ENCODE data around the gene NANOGP8. TPM values are rescaled to one million over a fixed set of nuclear protein-coding genes. Genes with fewer than 3 reads are reported as not detected.
"Not testable (repeated sequence)": the region's sequence is repeated elsewhere in the genome, so short reads cannot be mapped to it uniquely, and the experiment has no call there.

The NANOGP8 gene
- total RNA-seq, result 0.34 TPM in 1 of 2 replicates, not detected in the other
- long read RNA-seq, result 0 reads

- not testable (repeated sequence) for H3K36me3 Mint-ChIP-seq (ENCODE audit: low read depth); H3K27me3 Mint-ChIP-seq (ENCODE audit: low read depth); H3K9me3 Mint-ChIP-seq; H3K4me3 Mint-ChIP-seq; H3K4me1 Mint-ChIP-seq; DNase-seq (ENCODE audit: low read depth, low spot score)
- peak within 1 kb of the TSS; percentile 43 for H3K27ac Mint-ChIP-seq (ENCODE audit: unreplicated experiment)
Measured at GRCh38 chr15:35085176-35085919, at the start of gene NANOGP8. Gene NANOGP8 (minus strand): TSS chr15:35085295. CDS start chr15:35085110, 185 bp downstream.

GRCh38 chr15:35134299-35134698 lies 49.2 kb upstream of the NANOGP8 start:
- no peak for DNase-seq (ENCODE audit: low read depth, low spot score)
- Mint-ChIP-seq H3K9me3 (peaks cover 7% of the 10 kb centered on the region), H3K27ac (ENCODE audit: unreplicated experiment) (no peak overlapping the region), H3K27me3 (ENCODE audit: low read depth) (no peaks in the 10 kb centered on the region), H3K36me3 (ENCODE audit: low read depth) (no peaks in the 10 kb centered on the region), H3K4me1 (no peaks in the 10 kb centered on the region), H3K4me3 (no peak overlapping the region)
- TF ChIP-seq CTCF (conservative IDR thresholded peaks at IDR 0.05), result no peak

GRCh38 chr15:35130245-35130644 lies 45.1 kb upstream of the NANOGP8 start:
- no peaks in the 10 kb centered on the region for H3K4me1 Mint-ChIP-seq
- no peak overlapping the region for H3K4me3 Mint-ChIP-seq
- H3K27me3 Mint-ChIP-seq (ENCODE audit: low read depth), result no peaks in the 10 kb centered on the region
- peaks cover 7% of the 10 kb centered on the region for H3K9me3 Mint-ChIP-seq
- no peak for TF ChIP-seq CTCF (conservative IDR thresholded peaks at IDR 0.05)
- no peak for DNase-seq (ENCODE audit: low read depth, low spot score)
- H3K36me3 Mint-ChIP-seq (ENCODE audit: low read depth), result no peaks in the 10 kb centered on the region
- H3K27ac Mint-ChIP-seq (ENCODE audit: unreplicated experiment), result no peak overlapping the region

- peaks cover 7% of the 10 kb centered on the region for H3K9me3 Mint-ChIP-seq
- no peak for TF ChIP-seq CTCF (conservative IDR thresholded peaks at IDR 0.05)
- no peak overlapping the region for H3K27ac Mint-ChIP-seq (ENCODE audit: unreplicated experiment)
- no peak for DNase-seq (ENCODE audit: low read depth, low spot score)
- no peaks in the 10 kb centered on the region for H3K27me3 Mint-ChIP-seq (ENCODE audit: low read depth)
- no peaks in the 10 kb centered on the region for H3K36me3 Mint-ChIP-seq (ENCODE audit: low read depth)
- H3K4me1 Mint-ChIP-seq, result no peaks in the 10 kb centered on the region
- no peak overlapping the region for H3K4me3 Mint-ChIP-seq
Measured at GRCh38 chr15:35129361-35129760, 44.3 kb upstream of the NANOGP8 start.

GRCh38 chr15:35127717-35128116 lies 42.6 kb upstream of the NANOGP8 start:
- no peaks in the 10 kb centered on the region for H3K27me3 Mint-ChIP-seq (ENCODE audit: low read depth)
- TF ChIP-seq CTCF (conservative IDR thresholded peaks at IDR 0.05), result no peak
- H3K27ac Mint-ChIP-seq (ENCODE audit: unreplicated experiment), result no peak overlapping the region
- H3K36me3 Mint-ChIP-seq (ENCODE audit: low read depth), result no peaks in the 10 kb centered on the region
- DNase-seq (ENCODE audit: low read depth, low spot score), result no peak
- no peaks in the 10 kb centered on the region for H3K4me1 Mint-ChIP-seq
- no peak overlapping the region for H3K4me3 Mint-ChIP-seq
- H3K9me3 Mint-ChIP-seq, result peaks cover 7% of the 10 kb centered on the region

- TF ChIP-seq CTCF (conservative IDR thresholded peaks at IDR 0.05), result no peak
- no peak overlapping the region for H3K4me3 Mint-ChIP-seq
- no peak overlapping the region for H3K27ac Mint-ChIP-seq (ENCODE audit: unreplicated experiment)
- H3K36me3 Mint-ChIP-seq (ENCODE audit: low read depth), result peaks cover 3% of the 10 kb centered on the region
- H3K4me1 Mint-ChIP-seq, result no peaks in the 10 kb centered on the region
- H3K27me3 Mint-ChIP-seq (ENCODE audit: low read depth), result no peaks in the 10 kb centered on the region
- no peak for DNase-seq (ENCODE audit: low read depth, low spot score)
- H3K9me3 Mint-ChIP-seq, result peaks cover 2% of the 10 kb centered on the region
Measured at GRCh38 chr15:35126236-35126635, 41.1 kb upstream of the NANOGP8 start.
